WTC11 (cell line): ENCODE measurements around the gene ZNF33A. TPM values are rescaled to one million over a fixed set of nuclear protein-coding genes. Genes with fewer than 3 reads are reported as not detected.

ENCODE experiments used
- ATAC-seq: fragments of 200-7000 bp; cut with Tn5 transposase; 2 replicates; pipeline ENCODE4 v1.10.0; 2021; ENCODE audit warnings: mild to moderate bottlenecking, moderate library complexity
- CTCF ChIA-PET: fragments of 300-600 bp; sonication (Branson Sonifier 250); formaldehyde crosslinking; loops from one replicate; lab custom pipeline; 2021; ENCODE audit warnings: antibody characterized with exemption; lab: Charles Lee
- POLR2A ChIA-PET: fragments of 350-600 bp; sonication (Branson Sonifier 250); formaldehyde crosslinking; loops from one replicate; lab custom pipeline; 2021; ENCODE audit warnings: antibody characterized with exemption; lab: Charles Lee
- DNase-seq: peaks from one replicate; pipeline ENCODE4 v3.0.0; 2021; ENCODE audit warnings: low spot score
- H3K27ac Mint-ChIP-seq: 2 replicates; pipeline ENCODE4 v1.8.0; 2021; ENCODE audit warnings: mixed read lengths
- H3K27me3 Mint-ChIP-seq: 2 replicates; pipeline ENCODE4 v1.8.0; 2021; ENCODE audit warnings: low read depth, mild to moderate bottlenecking, moderate library complexity, mixed read lengths
- H3K36me3 Mint-ChIP-seq: 2 replicates; pipeline ENCODE4 v1.8.0; 2021; ENCODE audit warnings: mixed read lengths
- H3K4me1 Mint-ChIP-seq: 2 replicates; pipeline ENCODE4 v1.8.0; 2022; ENCODE audit warnings: mixed read lengths
- H3K4me3 Mint-ChIP-seq: 2 replicates; pipeline ENCODE4 v1.8.0; 2021; ENCODE audit warnings: mild to moderate bottlenecking, moderate library complexity, mixed read lengths
- H3K9me3 Mint-ChIP-seq: 2 replicates; pipeline ENCODE4 v1.8.0; 2021; ENCODE audit warnings: mixed read lengths
- ARID4B ChIP-seq: sonication (generic); formaldehyde crosslinking; IDR thresholded peaks from 2 replicates; pipeline ENCODE4 v1.8.0; 2023; ENCODE audit warnings: missing genetic modification reagents, mild to moderate bottlenecking, borderline replicate concordance
- ATF1 ChIP-seq: sonication (generic); formaldehyde crosslinking; IDR thresholded peaks from 2 replicates; pipeline ENCODE4 v1.8.1; 2023; ENCODE audit warnings: mild to moderate bottlenecking, moderate library complexity, missing genetic modification reagents
- ATF3 ChIP-seq: sonication (generic); formaldehyde crosslinking; conservative IDR thresholded peaks from 2 replicates; pipeline ENCODE4 v1.8.1; 2022; ENCODE audit warnings: mild to moderate bottlenecking, missing genetic modification reagents
- CBFB ChIP-seq: sonication (generic); formaldehyde crosslinking; IDR thresholded peaks from 2 replicates; pipeline ENCODE4 v1.8.1; 2022; ENCODE audit warnings: mild to moderate bottlenecking, low read depth, missing genetic modification reagents
- CTCF ChIP-seq: fragments of 200-600 bp; IDR thresholded peaks from 2 replicates; pipeline ENCODE4 v1.8.0; 2022; ENCODE audit warnings: antibody characterized with exemption
- ELF4 ChIP-seq: sonication (generic); formaldehyde crosslinking; IDR thresholded peaks from 2 replicates; pipeline ENCODE4 v1.8.1; 2022; ENCODE audit warnings: low read depth, mild to moderate bottlenecking, moderate library complexity, missing genetic modification reagents
- FOXJ3 ChIP-seq: sonication (generic); formaldehyde crosslinking; IDR thresholded peaks from 2 replicates; pipeline ENCODE4 v1.9.0; 2021; ENCODE audit warnings: missing genetic modification reagents, mild to moderate bottlenecking, borderline replicate concordance
- MLX ChIP-seq: sonication (generic); formaldehyde crosslinking; IDR thresholded peaks from 2 replicates; pipeline ENCODE4 v1.8.1; 2023; ENCODE audit warnings: mild to moderate bottlenecking, missing genetic modification reagents, moderate library complexity
- MXD4 ChIP-seq: fragments of 250-450 bp; sonication (Bioruptor Pico); IDR thresholded peaks from 2 replicates; pipeline ENCODE4 v1.8.0; 2021; ENCODE audit warnings: mild to moderate bottlenecking, moderate library complexity, borderline replicate concordance
- NR1H2 ChIP-seq: sonication (generic); formaldehyde crosslinking; IDR thresholded peaks from 2 replicates; pipeline ENCODE4 v1.9.0; 2021; ENCODE audit warnings: mild to moderate bottlenecking, moderate library complexity, missing genetic modification reagents
- RORB ChIP-seq: fragments of 250-450 bp; sonication (Bioruptor Pico); IDR thresholded peaks from 2 replicates; pipeline ENCODE4 v1.9.0; 2021; ENCODE audit warnings: mild to moderate bottlenecking
- TEAD1 ChIP-seq: sonication (generic); formaldehyde crosslinking; IDR thresholded peaks from 2 replicates; pipeline ENCODE4 v1.8.0; 2022; ENCODE audit warnings: mild to moderate bottlenecking, missing genetic modification reagents
- TEAD4 ChIP-seq: sonication (generic); formaldehyde crosslinking; IDR thresholded peaks from 2 replicates; pipeline ENCODE4 v1.8.0; 2022; ENCODE audit warnings: mild to moderate bottlenecking, missing genetic modification reagents
- ZNF121 ChIP-seq: sonication (generic); formaldehyde crosslinking; IDR thresholded peaks from 2 replicates; pipeline ENCODE4 v1.8.0; 2023; ENCODE audit warnings: missing genetic modification reagents
- ZNF396 ChIP-seq: fragments of 250-450 bp; sonication (Bioruptor Pico); IDR thresholded peaks from 2 replicates; pipeline ENCODE4 v1.8.0; 2021; ENCODE audit warnings: mild to moderate bottlenecking, moderate library complexity, borderline replicate concordance
- ZNF532 ChIP-seq: fragments of 250-450 bp; sonication (Bioruptor Pico); IDR thresholded peaks from 2 replicates; pipeline ENCODE4 v1.9.0; 2021; ENCODE audit warnings: mild to moderate bottlenecking, borderline replicate concordance
- total RNA-seq: library from RNA; stranded (reverse); gene quantifications from 3 replicates; pipeline ENCODE4 v1.2.3, GENCODE V29; 2021

The ZNF33A gene
- total RNA-seq, 1 experiment from 2014 or later, result 32.2 TPM

GRCh38 chr10:37975401-37975991 lies 35.0 kb upstream of the ZNF33A start:
- Mint-ChIP-seq H3K27ac (peak overlapping the region; percentile 53; the same call in 1 of the 2 replicates), H3K27me3 (no peaks in the 10 kb centered on the region), H3K4me1 (peaks cover 11% of the 10 kb centered on the region), H3K4me3 (peak overlapping the region; percentile 82)
- no peak for ATAC-seq
- POLR2A ChIA-PET, result no interaction called here
- TF ChIP-seq ZNF532 (CRISPR knock-in tag) (no peak), ARID4B (CRISPR knock-in tag) (no peak), CBFB (CRISPR knock-in tag) (no peak), TEAD4 (CRISPR knock-in tag) (no peak), ATF1 (CRISPR knock-in tag) (no peak), MLX (CRISPR knock-in tag) (no peak), ATF3 (no peak), ZNF121 (no peak), RORB (no peak), TEAD1 (CRISPR knock-in tag) (no peak), MXD4 (CRISPR knock-in tag) (no peak), CTCF (no peak), FOXJ3 (CRISPR knock-in tag) (no peak), ZNF396 (no peak), ELF4 (no peak), NR1H2 (CRISPR knock-in tag) (no peak)
- TF ChIP-seq, all 79 proteins: peak for 0
- Mint-ChIP-seq H3K36me3 (peaks cover 24% of the 10 kb centered on the region), H3K9me3 (peaks cover 40% of the 10 kb centered on the region)
- no peak for DNase-seq
- CTCF ChIA-PET, result no interaction called here
